ENCODE data around the gene AP3S1.
"Not testable (repeated sequence)": the region's sequence is repeated elsewhere in the genome, so short reads cannot be mapped to it uniquely, and the experiment has no call there.

Gene AP3S1

GRCh38 chr5:115841382-115842088 is at the start of gene AP3S1, which contains the start of gene ATG12:
AP3S1 (plus strand) TSS chr5:115841935; CDS start chr5:115842038, 103 bp downstream.
ATG12 (minus strand) TSS chr5:115841565; CDS start chr5:115841552, 13 bp downstream.
- DNase-seq: peak; percentile 83

DNA sequence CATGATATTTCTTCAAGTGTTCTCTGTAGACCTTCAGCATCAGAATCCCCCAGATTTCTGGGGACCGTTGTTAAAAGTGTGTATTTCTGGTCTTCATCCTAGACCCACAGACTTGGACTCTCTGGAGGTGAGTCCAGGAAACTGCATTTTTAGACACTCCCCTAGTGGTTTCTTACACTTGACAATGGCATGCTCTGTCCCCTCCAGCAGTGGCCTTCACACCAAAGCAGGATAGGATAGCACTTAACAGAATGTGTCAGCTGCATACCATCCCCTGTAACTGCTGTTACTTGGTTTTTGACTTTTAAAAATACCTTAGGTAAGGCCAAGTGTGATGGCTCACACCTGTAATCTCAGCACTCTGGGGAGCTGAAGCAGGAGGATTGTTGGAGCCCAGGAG is 46.0 kb upstream of the AP3S1 start:
- DNase-seq: no peak

DNA sequence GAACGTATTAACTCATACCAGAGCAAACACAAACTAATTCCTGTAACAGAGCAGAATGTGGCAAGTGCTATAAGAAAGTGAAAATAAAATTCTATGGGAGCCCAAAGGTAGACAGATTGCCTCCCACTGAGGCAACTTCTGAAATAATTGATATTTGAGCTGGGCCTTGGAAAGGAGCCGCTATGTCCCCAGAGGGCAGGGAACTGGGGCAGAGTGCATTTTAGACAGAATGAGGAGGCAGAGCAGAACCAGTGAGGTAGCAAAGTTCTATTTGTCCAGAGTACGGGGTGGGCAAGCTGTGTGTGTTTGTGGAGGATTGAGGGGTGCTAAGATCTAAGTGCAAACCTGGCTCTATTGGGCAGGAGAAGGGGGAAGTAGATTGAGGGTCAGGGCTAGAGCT is 45.1 kb upstream of the AP3S1 start:
- no peak for DNase-seq

GRCh38 chr5:115798252-115798651 is 43.5 kb upstream of the AP3S1 start:
- DNase-seq: no peak

DNA sequence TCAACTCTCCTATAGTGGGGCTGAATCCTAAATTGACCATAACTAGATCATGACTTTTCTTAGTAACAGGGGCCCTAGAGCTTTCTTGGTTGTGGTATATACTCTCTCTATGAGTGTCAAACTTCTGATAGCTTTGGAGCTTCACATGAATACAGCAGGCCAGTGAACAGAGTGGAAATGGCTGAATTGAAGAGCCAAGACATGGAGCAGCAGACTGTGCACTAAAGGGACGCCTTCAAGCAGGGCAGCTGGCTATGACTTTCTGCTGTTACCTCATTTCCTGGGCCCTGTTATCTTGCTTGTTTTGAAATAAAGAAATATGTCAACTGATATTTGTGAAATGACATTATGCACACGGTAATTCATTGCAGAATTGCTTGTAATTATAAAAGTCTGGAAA is 41.6 kb upstream of the AP3S1 start:
- DNase-seq: no peak

DNA sequence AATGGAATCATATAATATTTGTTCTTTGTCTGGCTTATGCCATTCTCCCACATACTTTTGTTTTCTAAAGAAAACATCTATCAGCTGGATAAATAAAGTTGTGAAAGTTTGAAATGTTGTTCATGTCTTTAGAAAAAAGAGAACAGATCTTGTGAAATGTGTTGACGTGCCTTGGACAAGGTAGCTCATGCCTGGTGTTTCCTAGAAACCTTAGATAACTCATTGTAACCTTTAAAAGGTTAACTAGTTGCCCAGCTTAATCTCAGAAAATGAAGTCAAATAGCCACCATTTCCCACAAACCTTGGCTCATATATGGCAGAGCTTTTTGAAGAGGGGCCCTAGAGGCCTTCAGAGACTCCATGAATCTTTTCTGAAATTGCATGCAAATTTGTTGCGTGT is 40.6 kb upstream of the AP3S1 start:
- no peak for DNase-seq

DNA sequence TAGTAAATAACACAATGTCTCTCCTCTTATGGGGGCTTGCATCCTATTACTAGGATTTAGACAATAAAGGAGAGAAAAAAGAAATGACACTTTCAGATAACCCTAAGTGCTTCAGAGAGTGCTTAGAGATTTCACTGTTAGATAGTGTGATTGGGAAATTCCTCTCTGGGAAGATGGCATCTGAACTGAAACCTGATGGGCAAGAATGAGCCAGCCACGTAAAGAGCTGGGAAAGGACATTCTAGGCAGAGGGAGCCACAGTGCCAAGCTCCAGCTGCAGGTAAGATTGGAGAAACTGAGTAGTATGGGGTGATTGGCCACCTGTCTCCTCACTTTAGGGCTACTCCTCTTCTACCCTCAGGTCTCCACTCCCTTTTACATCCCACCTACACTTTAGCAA is 39.8 kb upstream of the AP3S1 start:
- DNase-seq: no peak

GRCh38 chr5:115806986-115807653 is 34.6 kb upstream of the AP3S1 start:
- DNase-seq: no peak

DNA sequence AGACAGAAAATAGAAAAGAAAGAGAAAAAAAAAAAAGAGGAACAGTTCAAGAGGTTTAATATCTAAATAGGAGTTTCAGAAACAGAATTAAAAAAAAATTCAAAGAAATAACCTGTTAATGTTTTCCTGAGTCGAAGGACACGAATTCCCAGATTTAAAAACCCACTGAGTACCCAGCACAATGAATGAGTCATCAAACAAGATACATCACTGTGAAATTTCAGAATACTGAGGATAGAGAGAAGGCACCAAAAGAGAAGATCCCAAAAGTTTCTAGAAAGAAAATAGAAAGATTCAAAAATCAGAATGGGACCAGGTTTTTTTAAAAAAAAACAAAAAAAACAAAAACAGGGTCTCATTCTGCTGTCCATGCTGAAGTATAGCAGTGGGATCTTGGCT is 34.1 kb upstream of the AP3S1 start:
- DNase-seq: no peak

DNA sequence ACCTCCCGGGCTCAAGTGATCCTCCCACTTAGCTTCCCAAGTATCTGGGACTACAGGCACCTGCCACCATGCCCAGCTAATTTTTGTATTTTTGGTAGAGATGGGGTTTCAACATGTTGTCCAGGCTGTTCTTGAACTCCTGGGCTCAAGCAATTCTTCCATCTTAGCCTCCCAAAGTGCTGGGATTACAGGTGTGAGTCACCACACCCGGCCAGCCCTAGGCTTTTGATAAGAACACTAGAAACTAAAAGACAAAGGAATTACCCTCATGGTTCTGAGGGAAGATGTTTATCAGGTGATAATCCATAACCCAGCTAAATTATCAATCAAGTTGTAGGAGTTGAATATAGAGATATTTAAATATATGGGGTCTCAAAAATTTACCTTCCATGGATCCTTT is 33.7 kb upstream of the AP3S1 start:
- DNase-seq: not testable (repeated sequence)

GRCh38 chr5:115809946-115810345 is 31.8 kb upstream of the AP3S1 start:
- no peak for DNase-seq

DNA sequence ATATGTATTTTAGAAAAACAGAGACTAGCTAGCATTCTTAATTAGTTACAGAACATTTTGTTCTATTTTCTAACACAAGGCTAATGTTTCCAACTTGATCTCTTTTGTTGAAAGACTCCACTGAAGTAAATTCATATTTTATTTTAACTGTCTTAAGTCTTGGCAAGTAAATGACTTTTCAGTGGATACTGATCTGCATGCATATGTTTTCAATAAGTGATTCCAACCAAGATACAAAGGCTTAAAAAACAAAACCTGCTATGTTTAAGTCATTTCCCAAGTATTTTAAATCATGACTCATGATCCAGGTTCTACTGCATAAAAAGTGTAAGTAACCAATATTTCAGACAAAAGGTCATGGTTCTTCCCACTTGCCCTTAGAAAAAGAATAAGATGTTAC is 31.0 kb upstream of the AP3S1 start:
- no peak for DNase-seq

GRCh38 chr5:115811406-115811805 is 30.3 kb upstream of the AP3S1 start:
- DNase-seq: no peak

- no peak for DNase-seq
Measured at GRCh38 chr5:115812372-115812771, 29.4 kb upstream of the AP3S1 start.

DNA sequence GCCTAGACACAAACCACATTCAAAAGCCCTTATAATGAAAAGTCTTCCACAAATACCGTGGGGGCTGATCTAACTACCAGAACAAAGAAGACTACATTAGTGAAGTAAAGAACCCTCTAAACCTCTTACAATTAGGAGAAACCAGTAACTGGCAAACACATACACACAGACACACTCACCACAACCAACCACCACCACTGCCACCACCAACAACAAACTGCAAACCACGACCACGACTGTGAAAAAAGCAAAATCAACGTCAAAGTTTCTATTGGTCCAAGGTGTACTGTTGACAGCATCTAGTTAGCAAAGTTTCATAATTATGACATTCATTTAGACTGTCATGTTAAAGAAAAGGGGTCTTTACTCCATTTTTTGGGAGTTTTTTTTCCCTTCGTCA is 28.0 kb upstream of the AP3S1 start:
- DNase-seq: no peak

DNA sequence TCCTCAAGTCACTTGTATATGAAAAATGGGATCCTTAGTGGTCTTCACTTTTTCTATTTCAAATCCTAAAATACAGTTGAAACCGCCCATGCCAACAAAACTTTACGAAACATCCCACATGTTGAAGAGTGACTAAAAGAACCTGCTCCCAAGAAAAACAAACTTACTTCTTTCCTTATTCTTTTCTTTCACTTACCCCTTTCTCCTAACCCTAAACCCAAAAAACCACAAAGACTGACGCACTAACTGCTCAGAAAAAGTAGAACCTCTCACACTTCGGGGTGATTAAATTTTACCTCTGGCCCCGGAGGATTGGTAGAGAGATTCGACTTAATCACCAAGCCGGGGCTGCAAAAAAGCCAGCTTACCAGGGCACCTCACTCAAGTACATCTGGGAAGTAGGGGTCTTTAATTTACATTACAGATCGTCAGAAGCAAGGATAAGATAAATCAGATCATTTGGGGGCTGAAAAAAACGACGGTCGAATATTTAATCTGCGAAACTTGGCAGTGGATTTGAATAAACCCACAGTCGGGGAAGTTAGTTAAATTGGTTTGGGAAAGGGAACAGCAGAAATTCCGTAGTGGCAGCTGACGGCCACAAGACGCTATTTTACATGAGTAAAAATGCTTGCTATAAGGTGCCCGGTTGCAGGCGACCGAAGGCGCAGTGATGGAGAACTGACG is 26.6 kb upstream of the AP3S1 start:
- DNase-seq: no peak

DNA sequence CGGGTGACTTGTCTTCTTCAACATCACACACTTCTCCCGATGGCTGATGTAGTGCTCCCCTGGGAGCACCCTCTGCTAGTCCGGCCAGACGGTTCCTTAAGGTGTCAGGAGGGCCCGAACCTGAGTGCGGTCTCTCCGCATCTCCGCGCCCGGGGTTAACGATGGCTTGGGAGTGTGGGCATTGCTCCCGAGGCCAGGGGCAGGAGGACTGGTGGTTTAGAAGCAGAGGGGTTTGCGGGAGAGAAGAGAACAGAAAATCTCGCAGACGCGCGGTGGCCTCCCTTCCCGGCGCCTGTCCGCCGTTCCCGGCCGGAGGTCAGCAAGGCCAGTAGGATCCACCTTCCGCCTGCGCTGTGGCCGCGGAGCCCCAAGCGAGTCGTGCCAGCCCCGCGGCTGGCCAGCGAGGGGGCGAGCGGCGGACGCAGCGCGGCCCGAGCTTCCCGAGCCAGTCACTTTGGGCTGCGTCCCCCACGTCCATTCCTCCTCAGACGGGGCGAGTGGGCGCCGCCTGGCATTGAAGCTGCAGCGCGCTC is 26.0 kb upstream of the AP3S1 start:
- DNase-seq: no peak

GRCh38 chr5:115816226-115817081 is 25.3 kb upstream of the AP3S1 start, which contains the start of gene CDO1:
CDO1 (minus strand) TSS chr5:115816659; CDS start chr5:115816397, 262 bp downstream.
- peak; percentile 54 for DNase-seq

- DNase-seq: no peak
Measured at GRCh38 chr5:115817386-115817785, 24.3 kb upstream of the AP3S1 start.

GRCh38 chr5:115818821-115819220 is 22.9 kb upstream of the AP3S1 start:
- DNase-seq: no peak

GRCh38 chr5:115820846-115821245 is 20.9 kb upstream of the AP3S1 start:
- no peak for DNase-seq

DNA sequence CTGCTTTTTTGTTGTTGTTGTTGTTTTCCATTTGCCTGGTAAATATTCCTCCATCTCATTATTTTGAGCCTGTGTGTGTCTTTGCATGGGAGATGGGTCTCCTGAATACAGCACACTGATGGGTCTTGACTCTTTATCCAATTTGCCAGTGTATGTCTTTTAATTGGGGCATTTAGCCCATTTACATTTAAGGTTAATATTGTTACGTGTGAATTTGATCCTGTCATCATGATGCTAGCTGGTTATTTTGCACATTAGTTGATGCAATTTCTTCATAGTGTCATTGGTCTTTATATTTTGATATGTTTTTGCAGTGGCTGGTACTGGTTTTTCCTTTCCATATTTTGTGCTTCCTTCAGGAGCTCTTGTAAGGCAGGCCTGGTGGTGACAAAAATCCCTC is 16.8 kb upstream of the AP3S1 start:
- DNase-seq: not testable (repeated sequence)

DNA sequence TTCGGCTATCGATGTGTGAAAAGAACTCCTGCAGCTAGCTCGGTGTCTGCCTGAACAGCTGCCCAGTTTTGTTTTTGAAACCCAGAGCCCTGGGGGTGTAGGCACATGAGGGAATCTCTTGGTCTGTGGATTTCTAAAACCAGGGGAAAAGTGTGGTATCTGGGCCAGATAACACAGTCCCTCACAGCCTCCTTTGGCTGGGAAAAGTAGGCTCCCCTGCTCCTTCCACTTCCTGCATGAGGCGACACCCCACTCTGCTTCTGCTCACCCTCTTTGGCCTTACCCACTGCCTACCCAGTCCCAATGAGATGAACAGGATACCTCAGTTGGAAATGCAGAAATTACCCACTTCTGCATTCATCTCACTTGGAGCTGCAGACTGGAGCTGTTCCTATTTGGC is 15.8 kb upstream of the AP3S1 start:
- no peak for DNase-seq

All from NCI-H1092 (cell line).